HG03442 (cell line): ENCODE measurements around the gene WASF3.
"Not testable (repeated sequence)": the region's sequence is repeated elsewhere in the genome, so short reads cannot be mapped to it uniquely, and the experiment has no call there.

ENCODE experiments used
- ATAC-seq: cut with Tn5 transposase; IDR thresholded peaks from one replicate; pipeline ENCODE4 v1.9.1; 2021; ENCODE audit warnings: mild to moderate bottlenecking, moderate library complexity; ENCODE audit not compliant: unreplicated experiment

WASF3 gene

GRCh38 chr13:26709461-26709860 is 152.0 kb downstream of the WASF3 start:
- ATAC-seq = no peak

GRCh38 chr13:26710166-26710565 is 152.7 kb downstream of the WASF3 start:
- no peak for ATAC-seq

GRCh38 chr13:26711211-26711610 is 153.7 kb downstream of the WASF3 start:
- no peak for ATAC-seq

GRCh38 chr13:26713341-26713740 is 155.9 kb downstream of the WASF3 start:
- ATAC-seq = no peak

- ATAC-seq = no peak
Measured at GRCh38 chr13:26716984-26717383, 159.5 kb downstream of the WASF3 start.

- ATAC-seq = no peak
Measured at GRCh38 chr13:26718146-26718545, 160.7 kb downstream of the WASF3 start.

- no peak for ATAC-seq
Measured at GRCh38 chr13:26718872-26719271, 161.4 kb downstream of the WASF3 start.

- ATAC-seq = no peak
Measured at GRCh38 chr13:26719356-26719945, 162.0 kb downstream of the WASF3 start.

GRCh38 chr13:26721251-26722121 is 164.0 kb downstream of the WASF3 start:
- no peak for ATAC-seq

- no peak for ATAC-seq
Measured at GRCh38 chr13:26722321-26722720, 164.8 kb downstream of the WASF3 start.

- ATAC-seq = not testable (repeated sequence)
Measured at GRCh38 chr13:26723620-26724019, 166.1 kb downstream of the WASF3 start.

- ATAC-seq = no peak
Measured at GRCh38 chr13:26726684-26727083, 169.2 kb downstream of the WASF3 start.

- ATAC-seq = no peak
Measured at GRCh38 chr13:26727122-26727521, 169.6 kb downstream of the WASF3 start.

- ATAC-seq = no peak
Measured at GRCh38 chr13:26727633-26728032, 170.2 kb downstream of the WASF3 start.

- no peak for ATAC-seq
Measured at GRCh38 chr13:26735677-26736076, 178.2 kb downstream of the WASF3 start.
